Sigmoid colon (tissue), 4 donors: ENCODE measurements around the gene EQTN.

Experiments used
- EP300 ChIP-seq, 4 donors: sonication (generic); formaldehyde crosslinking; IDR thresholded peaks; one replicate each; pipeline ENCODE4 v1.6.1; 2017; ENCODE audit warnings: antibody characterized with exemption in 4 of 4
- POLR2A ChIP-seq, 2 donors: fragments of 450-650 bp; IDR thresholded peaks; one replicate each; pipeline ENCODE4 v1.6.1; 2016; ENCODE audit warnings: antibody characterized with exemption in 2 of 2, mild to moderate bottlenecking in 2 of 2, moderate library complexity in 2 of 2
- POLR2AphosphoS5 ChIP-seq, 4 donors: sonication (generic); formaldehyde crosslinking; IDR thresholded peaks; one replicate each; pipeline ENCODE4 v1.6.1; 2017; ENCODE audit warnings: antibody characterized with exemption in 4 of 4
- TF ChIP-seq, protein P1 (sequence below), 4 experiments: fragments of 450-650 bp in 3 of 4; fragments of 200-600 bp in 1 of 4; IDR thresholded peaks; one replicate each; pipeline ENCODE4 v1.5.1; 2016 to 2019; ENCODE audit warnings: antibody characterized with exemption in 4 of 4, mild to moderate bottlenecking in 3 of 4, moderate library complexity in 2 of 4

GRCh38 chr9:27304521-27304920 is 7.6 kb upstream of the EQTN start:
- TF ChIP-seq POLR2A (IDR thresholded peaks at IDR 0.05): no peak
- TF ChIP-seq POLR2AphosphoS5 (IDR thresholded peaks at IDR 0.05): no peak
- TF ChIP-seq, protein P1, sequence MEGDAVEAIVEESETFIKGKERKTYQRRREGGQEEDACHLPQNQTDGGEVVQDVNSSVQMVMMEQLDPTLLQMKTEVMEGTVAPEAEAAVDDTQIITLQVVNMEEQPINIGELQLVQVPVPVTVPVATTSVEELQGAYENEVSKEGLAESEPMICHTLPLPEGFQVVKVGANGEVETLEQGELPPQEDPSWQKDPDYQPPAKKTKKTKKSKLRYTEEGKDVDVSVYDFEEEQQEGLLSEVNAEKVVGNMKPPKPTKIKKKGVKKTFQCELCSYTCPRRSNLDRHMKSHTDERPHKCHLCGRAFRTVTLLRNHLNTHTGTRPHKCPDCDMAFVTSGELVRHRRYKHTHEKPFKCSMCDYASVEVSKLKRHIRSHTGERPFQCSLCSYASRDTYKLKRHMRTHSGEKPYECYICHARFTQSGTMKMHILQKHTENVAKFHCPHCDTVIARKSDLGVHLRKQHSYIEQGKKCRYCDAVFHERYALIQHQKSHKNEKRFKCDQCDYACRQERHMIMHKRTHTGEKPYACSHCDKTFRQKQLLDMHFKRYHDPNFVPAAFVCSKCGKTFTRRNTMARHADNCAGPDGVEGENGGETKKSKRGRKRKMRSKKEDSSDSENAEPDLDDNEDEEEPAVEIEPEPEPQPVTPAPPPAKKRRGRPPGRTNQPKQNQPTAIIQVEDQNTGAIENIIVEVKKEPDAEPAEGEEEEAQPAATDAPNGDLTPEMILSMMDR (IDR thresholded peaks at IDR 0.05): no peak
- TF ChIP-seq EP300 (IDR thresholded peaks at IDR 0.05): no peak
